Islet precursor cell (in vitro differentiated cells): ENCODE measurements around the gene PTK7.
A peak's percentile ranks its signal among the peaks of the same experiment; 100 is the strongest.

Experiments
- DNase-seq: peaks from one replicate; pipeline ENCODE4 v3.0.0-alpha.2; 2018

Gene PTK7

GRCh38 chr6:43146709-43147688 lies 70.9 kb downstream of the PTK7 start:
- no peak for DNase-seq

- DNase-seq, result peak; percentile 75
Observed at GRCh38 chr6:43147691-43148477, 71.8 kb downstream of the PTK7 start.

GRCh38 chr6:43149265-43149664 lies 73.2 kb downstream of the PTK7 start:
- no peak for DNase-seq

GRCh38 chr6:43150051-43150751 lies 74.1 kb downstream of the PTK7 start:
- no peak for DNase-seq

- no peak for DNase-seq
Observed at GRCh38 chr6:43159599-43159998, 83.5 kb downstream of the PTK7 start.

- DNase-seq, result no peak
Observed at GRCh38 chr6:43163899-43164298, 87.8 kb downstream of the PTK7 start.

GRCh38 chr6:43170417-43170930 lies 94.4 kb downstream of the PTK7 start:
- DNase-seq, result no peak

- peak; percentile 100 for DNase-seq
Observed at GRCh38 chr6:43170931-43171706, 95.0 kb downstream of the PTK7 start, which contains the start of gene SRF. SRF (plus strand) TSS chr6:43171269; CDS start chr6:43171657, 388 bp downstream.

GRCh38 chr6:43171707-43172103 lies 95.6 kb downstream of the PTK7 start:
- no peak for DNase-seq

GRCh38 chr6:43172104-43173007 lies 96.2 kb downstream of the PTK7 start:
- peak; percentile 70 for DNase-seq

GRCh38 chr6:43173591-43174262 lies 97.6 kb downstream of the PTK7 start:
- no peak for DNase-seq

GRCh38 chr6:43174263-43175112 lies 98.4 kb downstream of the PTK7 start:
- DNase-seq, result peak; percentile 100

GRCh38 chr6:43175676-43176422 lies 99.7 kb downstream of the PTK7 start:
- no peak for DNase-seq

GRCh38 chr6:43176423-43176786 lies 100.3 kb downstream of the PTK7 start:
- DNase-seq, result no peak

- DNase-seq, result no peak
Observed at GRCh38 chr6:43178150-43178549, 102.0 kb downstream of the PTK7 start.

GRCh38 chr6:43178951-43179830 lies 103.1 kb downstream of the PTK7 start:
- DNase-seq, result peak; percentile 46

GRCh38 chr6:43180058-43180457 lies 103.9 kb downstream of the PTK7 start:
- no peak for DNase-seq

GRCh38 chr6:43180985-43181384 lies 104.9 kb downstream of the PTK7 start:
- DNase-seq, result no peak
